Suprapubic skin (tissue), 4 donors: ENCODE results near the gene ZBTB16. TPM values are rescaled to one million over a fixed set of nuclear protein-coding genes. Genes with fewer than 3 reads are reported as not detected.

Source experiments
- DNase-seq, 2 donors: peaks; one replicate each; pipeline ENCODE4 v3.0.0-alpha.2; 2019; ENCODE audit warnings: low spot score in 2 of 2
- H3K27ac ChIP-seq: fragments of 200-600 bp; sonication (generic); one replicate; pipeline ENCODE4 v1.5.1; 2019
- H3K27me3 ChIP-seq: fragments of 200-600 bp; sonication (generic); one replicate; pipeline ENCODE4 v1.5.1; 2019
- H3K36me3 ChIP-seq: fragments of 200-600 bp; sonication (generic); one replicate; pipeline ENCODE4 v1.5.1; 2019
- H3K4me1 ChIP-seq: fragments of 200-600 bp; sonication (generic); one replicate; pipeline ENCODE4 v1.5.1; 2019
- H3K4me3 ChIP-seq: fragments of 200-600 bp; sonication (generic); one replicate; pipeline ENCODE4 v1.5.1; 2019; ENCODE audit warnings: mild to moderate bottlenecking
- H3K9me3 ChIP-seq: fragments of 200-600 bp; sonication (generic); one replicate; pipeline ENCODE4 v1.5.1; 2019
- CTCF ChIP-seq, 2 donors: fragments of 200-600 bp in 1 of 2; fragments of 450-650 bp in 1 of 2; sonication (generic) in 1 of 2; IDR thresholded peaks; one replicate each; pipeline ENCODE4 v1.5.1; 2016 to 2019; ENCODE audit warnings: antibody characterized with exemption in 2 of 2, mild to moderate bottlenecking in 1 of 2, moderate library complexity in 1 of 2
- EP300 ChIP-seq: sonication (generic); formaldehyde crosslinking; IDR thresholded peaks from one replicate; pipeline ENCODE4 v1.6.1; 2017; ENCODE audit warnings: antibody characterized with exemption
- POLR2A ChIP-seq, 2 donors: fragments of 450-650 bp; IDR thresholded peaks; one replicate each; pipeline ENCODE4 v1.6.1; 2017; ENCODE audit warnings: antibody characterized with exemption in 2 of 2, mild to moderate bottlenecking in 2 of 2, moderate library complexity in 2 of 2
- POLR2AphosphoS5 ChIP-seq, 3 donors: sonication (generic); formaldehyde crosslinking; IDR thresholded peaks; one replicate each; pipeline ENCODE4 v1.6.1; 2017; ENCODE audit warnings: antibody characterized with exemption in 3 of 3
- WGBS: methylation state at CpG from one replicate; pipeline ENCODE4 v1.1.5; 2018; 5-methylcytosine and 5-hydroxymethylcytosine counted together
- total RNA-seq, 4 donors: library from RNA; depleted of rRNA; stranded (reverse); fragments of >200 nt; gene quantifications; one replicate each; pipeline ENCODE4 v1.1.0, GENCODE V29; 2016

ZBTB16 gene
- total RNA-seq, 4 donors from 2014 or later: 142 to 474 (median 232) TPM

- Histone ChIP-seq H3K36me3 (peaks cover 57% of the 10 kb centered on the region), H3K4me3 (peak overlapping the region; percentile 37), H3K27ac (no peak overlapping the region)
These were observed 15.2 kb downstream of the ZBTB16 start for GRCh38 chr11:114074546-114075343.

GRCh38 chr11:114075344-114075610 lies 15.8 kb downstream of the ZBTB16 start:
- 92% methylated on average over 6 of the region's 6 CpGs for WGBS
- H3K27ac ChIP-seq: peak overlapping the region; percentile 34
- no peaks in the 10 kb centered on the region for H3K9me3 ChIP-seq
- H3K4me1 ChIP-seq: peaks cover 93% of the 10 kb centered on the region
- peaks cover 56% of the 10 kb centered on the region for H3K36me3 ChIP-seq
- peak overlapping the region; percentile 37 for H3K4me3 ChIP-seq
- peak in 1 of 2 donors; percentile 22 for DNase-seq
- TF ChIP-seq EP300 (no peak), CTCF (IDR thresholded peaks at IDR 0.05) (no peak), POLR2A (IDR thresholded peaks at IDR 0.05) (no peak), POLR2AphosphoS5 (IDR thresholded peaks at IDR 0.05) (no peak)
- H3K27me3 ChIP-seq: no peaks in the 10 kb centered on the region

More at GRCh38 chr11:114074546-114075343, 15.2 kb downstream of the ZBTB16 start:
- no peak for TF ChIP-seq CTCF (IDR thresholded peaks at IDR 0.05)
- no peak for TF ChIP-seq POLR2AphosphoS5 (IDR thresholded peaks at IDR 0.05)
- TF ChIP-seq POLR2A (IDR thresholded peaks at IDR 0.05): no peak
- no peak for TF ChIP-seq EP300
- H3K27me3 ChIP-seq: no peaks in the 10 kb centered on the region
- WGBS: 85% methylated on average over 17 of the region's 21 CpGs
- peak in 1 of 2 donors; percentile 59 for DNase-seq
- H3K4me1 ChIP-seq: peaks cover 88% of the 10 kb centered on the region
- H3K9me3 ChIP-seq: no peaks in the 10 kb centered on the region

GRCh38 chr11:114075891-114076441 lies 16.5 kb downstream of the ZBTB16 start:
- Histone ChIP-seq H3K4me1 (peaks cover 98% of the 10 kb centered on the region), H3K4me3 (peak overlapping the region; percentile 37), H3K27me3 (no peaks in the 10 kb centered on the region), H3K9me3 (no peaks in the 10 kb centered on the region), H3K27ac (peak overlapping the region; percentile 77), H3K36me3 (peaks cover 51% of the 10 kb centered on the region)
- 52% methylated on average over 18 of the region's 18 CpGs for WGBS
- no peak for TF ChIP-seq POLR2AphosphoS5 (IDR thresholded peaks at IDR 0.05)
- TF ChIP-seq CTCF (IDR thresholded peaks at IDR 0.05): peak; percentile 23 to 65
- no peak for TF ChIP-seq POLR2A (IDR thresholded peaks at IDR 0.05)
- TF ChIP-seq EP300: no peak
- peak in 1 of 2 donors; percentile 65 for DNase-seq

- no peak for TF ChIP-seq CTCF (IDR thresholded peaks at IDR 0.05)
- TF ChIP-seq EP300: no peak
- no peak for TF ChIP-seq POLR2A (IDR thresholded peaks at IDR 0.05)
- no peak for TF ChIP-seq POLR2AphosphoS5 (IDR thresholded peaks at IDR 0.05)
- H3K36me3 ChIP-seq: peaks cover 47% of the 10 kb centered on the region
- 64% methylated on average over 3 of the region's 3 CpGs for WGBS
- H3K9me3 ChIP-seq: no peaks in the 10 kb centered on the region
- peak overlapping the region; percentile 37 for H3K4me3 ChIP-seq
- peak in 1 of 2 donors; percentile 19 for DNase-seq
- H3K27me3 ChIP-seq: no peaks in the 10 kb centered on the region
- H3K4me1 ChIP-seq: peaks cover 97% of the 10 kb centered on the region
- H3K27ac ChIP-seq: peak overlapping the region; percentile 77
These were observed 17.4 kb downstream of the ZBTB16 start for GRCh38 chr11:114076921-114077331.
